ENCODE data around the gene OR13C9. TPM values are rescaled to one million over a fixed set of nuclear protein-coding genes. Genes with fewer than 3 reads are reported as not detected.

The OR13C9 gene, protein sequence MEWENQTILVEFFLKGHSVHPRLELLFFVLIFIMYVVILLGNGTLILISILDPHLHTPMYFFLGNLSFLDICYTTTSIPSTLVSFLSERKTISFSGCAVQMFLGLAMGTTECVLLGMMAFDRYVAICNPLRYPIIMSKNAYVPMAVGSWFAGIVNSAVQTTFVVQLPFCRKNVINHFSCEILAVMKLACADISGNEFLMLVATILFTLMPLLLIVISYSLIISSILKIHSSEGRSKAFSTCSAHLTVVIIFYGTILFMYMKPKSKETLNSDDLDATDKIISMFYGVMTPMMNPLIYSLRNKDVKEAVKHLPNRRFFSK
- total RNA-seq (2014; rRNA removed), result not detected in 2 replicates
- percentile 31 among the genes with signal in this experiment for Bru-seq, nascent RNA
- not detected for BruChase-seq, experiment 1, labeled RNA remaining after a 6-hour chase
- BruChase-seq, experiment 2, labeled RNA remaining after a 2-hour chase, result percentile 38 among the genes with signal in this experiment
- long read RNA-seq, result 0 reads

DNA sequence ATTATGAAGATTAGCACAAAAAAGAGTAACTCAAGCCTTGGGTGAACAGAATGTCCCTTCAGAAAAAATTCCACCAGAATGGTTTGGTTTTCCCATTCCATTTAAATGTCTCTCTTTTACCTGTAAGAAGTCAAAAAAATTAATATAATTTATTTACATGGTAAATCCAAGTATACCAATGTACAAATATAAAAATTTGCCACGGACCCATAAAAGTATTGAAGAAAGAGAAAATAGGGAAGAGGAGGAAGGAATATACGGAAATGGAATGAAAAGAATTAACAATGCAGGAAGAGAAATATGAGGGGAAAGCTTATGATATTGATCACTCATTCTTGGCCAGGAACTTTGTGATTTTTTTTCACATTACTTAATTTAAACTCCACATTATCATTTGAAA, at the start of gene OR13C9:
Gene OR13C9 (minus strand): TSS at position 101 of the 400 bp plus-strand sequence. CDS start 0 bp downstream, at position 101.
- Histone ChIP-seq H3K9me3 (ENCODE audit: low read length) (no peaks in the 10 kb centered on the region), H3F3A (ENCODE audit: low read length, unreplicated experiment) (no peaks in the 10 kb centered on the region), H4K20me1 (ENCODE audit: low read length) (no peaks in the 10 kb centered on the region), H3K9me2 (replicated peaks; ENCODE audit: low read length) (no peaks in the 10 kb centered on the region), H3K4me3 (ENCODE audit: low read length) (no peak within 1 kb of the TSS), H3K27ac (ENCODE audit: low read length) (no peak within 1 kb of the TSS), H3K36me3 (ENCODE audit: low read depth, low read length) (no peaks in the 10 kb centered on the region), H3K27me3 (ENCODE audit: low read length) (no peaks in the 10 kb centered on the region), H2AFZ (ENCODE audit: low read length) (no peak within 1 kb of the TSS), H3K9ac (ENCODE audit: low read length) (no peak within 1 kb of the TSS), H3K4me2 (ENCODE audit: low read length) (no peak within 1 kb of the TSS), H3K79me2 (ENCODE audit: low read length) (no peaks in the 10 kb centered on the region), H3K4me1 (ENCODE audit: insufficient read depth, low read length) (no peaks in the 10 kb centered on the region)
- DNase-seq (no peak), ATAC-seq (no peak)
- intact Hi-C loops (cut with micrococcal nuclease), result no loop called here
- POLR2A ChIA-PET (ENCODE audit: unreplicated experiment), result no interaction called here
- TF ChIP-seq EZH2 (IDR thresholded peaks at IDR 0.05; ENCODE audit: low read length, unreplicated experiment), result no peak
- no peak for TF ChIP-seq EZH2phosphoT487 (IDR thresholded peaks at IDR 0.05; ENCODE audit: borderline replicate concordance, low read length)
- TF ChIP-seq, protein P1, sequence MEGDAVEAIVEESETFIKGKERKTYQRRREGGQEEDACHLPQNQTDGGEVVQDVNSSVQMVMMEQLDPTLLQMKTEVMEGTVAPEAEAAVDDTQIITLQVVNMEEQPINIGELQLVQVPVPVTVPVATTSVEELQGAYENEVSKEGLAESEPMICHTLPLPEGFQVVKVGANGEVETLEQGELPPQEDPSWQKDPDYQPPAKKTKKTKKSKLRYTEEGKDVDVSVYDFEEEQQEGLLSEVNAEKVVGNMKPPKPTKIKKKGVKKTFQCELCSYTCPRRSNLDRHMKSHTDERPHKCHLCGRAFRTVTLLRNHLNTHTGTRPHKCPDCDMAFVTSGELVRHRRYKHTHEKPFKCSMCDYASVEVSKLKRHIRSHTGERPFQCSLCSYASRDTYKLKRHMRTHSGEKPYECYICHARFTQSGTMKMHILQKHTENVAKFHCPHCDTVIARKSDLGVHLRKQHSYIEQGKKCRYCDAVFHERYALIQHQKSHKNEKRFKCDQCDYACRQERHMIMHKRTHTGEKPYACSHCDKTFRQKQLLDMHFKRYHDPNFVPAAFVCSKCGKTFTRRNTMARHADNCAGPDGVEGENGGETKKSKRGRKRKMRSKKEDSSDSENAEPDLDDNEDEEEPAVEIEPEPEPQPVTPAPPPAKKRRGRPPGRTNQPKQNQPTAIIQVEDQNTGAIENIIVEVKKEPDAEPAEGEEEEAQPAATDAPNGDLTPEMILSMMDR (conservative IDR thresholded peaks at IDR 0.05; ENCODE audit: low read depth, low read length), result no peak
- CTCF ChIA-PET, result no interaction called here
- no TSS peak for BruUV-seq (replicated peaks)

DNA sequence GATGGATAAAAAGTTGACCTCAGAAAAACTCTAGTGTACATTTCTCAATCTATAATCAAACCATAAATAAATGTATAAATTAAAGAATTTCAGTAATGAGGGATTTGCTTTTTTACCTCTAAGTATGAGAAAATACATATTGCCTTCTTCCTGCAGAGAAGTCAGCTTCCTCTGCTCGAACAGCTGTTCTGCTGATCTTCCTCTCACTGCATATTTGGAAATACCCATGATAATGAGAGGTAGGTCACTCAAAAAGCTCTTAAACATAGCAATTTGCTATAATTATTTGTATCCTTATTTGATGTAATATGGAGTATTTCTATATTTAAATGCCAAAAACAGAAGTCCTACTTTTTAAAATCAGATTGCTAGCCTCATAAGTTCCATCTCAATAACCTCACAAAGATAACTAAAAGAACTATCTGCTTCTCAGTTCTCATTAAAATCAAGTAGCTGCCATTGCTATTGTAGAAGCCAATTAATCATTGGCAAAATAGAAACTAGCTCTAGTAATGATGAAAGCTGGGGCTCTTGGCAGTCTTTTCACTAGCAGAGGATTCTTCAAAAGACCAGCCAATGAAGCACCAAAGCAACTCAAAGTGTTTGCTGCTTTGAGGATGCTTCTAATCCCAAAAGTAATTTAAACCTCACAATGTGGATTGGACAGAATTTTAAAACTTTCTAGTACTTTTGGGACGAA, 40.6 kb upstream of the OR13C9 start:
- H3K27ac ChIP-seq (ENCODE audit: low read length), result no peak overlapping the region
- ChIA-PET POLR2A (ENCODE audit: unreplicated experiment) (no interaction called here), CTCF (no interaction called here)
- no peak overlapping the region for H2AFZ ChIP-seq (ENCODE audit: low read length)
- no peaks in the 10 kb centered on the region for H3K36me3 ChIP-seq (ENCODE audit: low read depth, low read length)
- no peaks in the 10 kb centered on the region for H3K9me2 ChIP-seq (replicated peaks; ENCODE audit: low read length)
- no peak overlapping the region for H3K4me3 ChIP-seq (ENCODE audit: low read length)
- H3F3A ChIP-seq (ENCODE audit: low read length, unreplicated experiment), result no peaks in the 10 kb centered on the region
- TF ChIP-seq EZH2 (IDR thresholded peaks at IDR 0.05; ENCODE audit: low read length, unreplicated experiment) (no peak), EZH2phosphoT487 (IDR thresholded peaks at IDR 0.05; ENCODE audit: borderline replicate concordance, low read length) (no peak)
- TF ChIP-seq, protein P1 (conservative IDR thresholded peaks at IDR 0.05; ENCODE audit: low read depth, low read length), result no peak
- H3K27me3 ChIP-seq (ENCODE audit: low read length), result no peaks in the 10 kb centered on the region
- H3K9me3 ChIP-seq (ENCODE audit: low read length), result no peaks in the 10 kb centered on the region
- ATAC-seq, result no peak
- no TSS peak for BruUV-seq (replicated peaks)
- intact Hi-C loops (cut with micrococcal nuclease), result no loop called here
- no peaks in the 10 kb centered on the region for H3K79me2 ChIP-seq (ENCODE audit: low read length)
- no peak overlapping the region for H3K4me2 ChIP-seq (ENCODE audit: low read length)
- H3K9ac ChIP-seq (ENCODE audit: low read length), result no peak overlapping the region
- no peak for DNase-seq
- no peaks in the 10 kb centered on the region for H4K20me1 ChIP-seq (ENCODE audit: low read length)
- no peaks in the 10 kb centered on the region for H3K4me1 ChIP-seq (ENCODE audit: insufficient read depth, low read length)

All from PC-3 (cell line).